CD8-positive, alpha-beta memory T cell (primary cell): ENCODE data around the gene KRT82. TPM values are rescaled to one million over a fixed set of nuclear protein-coding genes. Genes with fewer than 3 reads are reported as not detected.

Source experiments
- CTCF ChIA-PET: fragments of 350-600 bp; sonication (Branson Sonifier 250); formaldehyde crosslinking; loops from one replicate; lab custom pipeline; 2021; ENCODE audit warnings: antibody characterized with exemption; lab: Charles Lee
- POLR2A ChIA-PET: fragments of 350-600 bp; sonication (Branson Sonifier 250); formaldehyde crosslinking; loops from one replicate; lab custom pipeline; 2021; ENCODE audit warnings: antibody characterized with exemption; lab: Charles Lee
- DNase-seq, 5 donors: peaks; one replicate each; pipeline versions ENCODE4 v3.0.0 to v3.0.0-alpha.2; 2020 to 2022; ENCODE audit warnings: mixed read lengths in 1 of 5
- H3K27ac ChIP-seq: one replicate; pipeline ENCODE4 v1.7.0; 2013; ENCODE audit warnings: low read depth, mild to moderate bottlenecking, low read length, moderate library complexity
- H3K27me3 ChIP-seq: 2 replicates; pipeline ENCODE4 v1.7.0; 2013; ENCODE audit warnings: low read length, mild to moderate bottlenecking; ENCODE audit not compliant: insufficient read depth, poor library complexity, severe bottlenecking
- H3K36me3 ChIP-seq: 2 replicates; pipeline ENCODE4 v1.7.0; 2013; ENCODE audit warnings: mild to moderate bottlenecking, low read length, moderate library complexity; ENCODE audit not compliant: insufficient read depth
- H3K4me1 ChIP-seq: 2 replicates; pipeline ENCODE4 v1.7.0; 2013; ENCODE audit warnings: mild to moderate bottlenecking, low read length, moderate library complexity; ENCODE audit not compliant: insufficient read depth
- H3K4me3 ChIP-seq: 2 replicates; pipeline ENCODE4 v1.7.0; 2013; ENCODE audit warnings: mild to moderate bottlenecking, low read length
- H3K9me3 ChIP-seq: 2 replicates; pipeline ENCODE4 v1.7.0; 2013; ENCODE audit warnings: mild to moderate bottlenecking, low read length
- H3K27ac Mint-ChIP-seq, 8 donors: one replicate each; pipeline ENCODE4 v1.8.0; 2020 to 2021; ENCODE audit warnings: mixed read lengths in 8 of 8, mild to moderate bottlenecking in 6 of 8, inconsistent platforms in 3 of 8, moderate library complexity in 3 of 8
- H3K27me3 Mint-ChIP-seq, 2 donors: one replicate each; pipeline ENCODE4 v1.8.0; 2020 to 2021; ENCODE audit warnings: mixed read lengths in 2 of 2, mild to moderate bottlenecking in 1 of 2, moderate library complexity in 1 of 2
- H3K36me3 Mint-ChIP-seq, 3 donors: one replicate each; pipeline ENCODE4 v1.8.0; 2020 to 2021; ENCODE audit warnings: mixed read lengths in 3 of 3, inconsistent platforms in 1 of 3, mild to moderate bottlenecking in 1 of 3
- H3K4me1 Mint-ChIP-seq, 3 donors: one replicate each; pipeline ENCODE4 v1.8.0; 2020 to 2021; ENCODE audit warnings: mixed read lengths in 3 of 3, inconsistent platforms in 1 of 3, mild to moderate bottlenecking in 1 of 3
- H3K4me3 Mint-ChIP-seq, 7 donors: one replicate each; pipeline ENCODE4 v1.8.0; 2020 to 2021; ENCODE audit warnings: mixed read lengths in 7 of 7, mild to moderate bottlenecking in 6 of 7, moderate library complexity in 4 of 7, inconsistent platforms in 2 of 7
- H3K9me3 Mint-ChIP-seq, 5 donors: one replicate each; pipeline ENCODE4 v1.8.0; 2020 to 2022; ENCODE audit warnings: mixed read lengths in 5 of 5, mild to moderate bottlenecking in 3 of 5, moderate library complexity in 2 of 5, inconsistent platforms in 1 of 5
- polyA plus RNA-seq: library from polyadenylated mRNA; unstranded; fragments of 300-500 nt; fragmentation: Illumina TruSeq; gene quantifications from one replicate; pipeline ENCODE4 v1.2.3, GENCODE V29; 2021
- total RNA-seq, 2 experiments: library from RNA; stranded (reverse); gene quantifications; one replicate each; pipeline ENCODE4 v1.2.3, GENCODE V29; 2021

The KRT82 gene
- total and polyA plus RNA-seq, 3 experiments from 2014 or later = not detected

DNA sequence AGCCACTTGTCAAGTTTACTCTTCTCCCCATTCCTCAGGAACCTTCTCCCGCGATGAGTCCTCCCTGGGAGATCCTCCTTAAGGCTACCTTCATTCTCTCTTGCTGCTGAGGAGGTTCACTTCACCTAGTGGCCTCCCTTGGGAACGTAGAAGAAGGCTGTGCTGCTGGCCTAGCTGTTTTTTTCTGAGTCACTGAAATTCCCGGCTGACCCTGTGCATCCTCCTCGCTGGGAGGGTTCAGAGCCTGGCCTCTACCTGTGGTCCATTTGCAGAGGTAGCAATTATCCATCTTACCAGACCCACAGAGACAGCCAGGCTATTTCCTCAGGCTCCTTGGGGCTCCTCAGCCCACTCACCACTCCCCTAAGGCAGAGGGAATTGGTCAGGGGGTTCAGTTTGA is 4.6 kb downstream of the KRT82 start:
- Histone ChIP-seq H3K27ac (no peak overlapping the region), H3K4me3 (no peak overlapping the region), H3K4me1 (no peaks in the 10 kb centered on the region), H3K27me3 (no peaks in the 10 kb centered on the region), H3K9me3 (no peaks in the 10 kb centered on the region), H3K36me3 (no peaks in the 10 kb centered on the region)
- no peaks in the 10 kb centered on the region for H3K9me3 Mint-ChIP-seq
- no peaks in the 10 kb centered on the region for H3K4me1 Mint-ChIP-seq
- H3K36me3 Mint-ChIP-seq = no peaks in the 10 kb centered on the region
- CTCF ChIA-PET = no interaction called here
- peaks cover 1 to 23% of the 10 kb centered on the region in 2 donors for H3K27me3 Mint-ChIP-seq
- DNase-seq = no peak
- H3K27ac Mint-ChIP-seq = no peak overlapping the region
- POLR2A ChIA-PET = interaction anchor here (0.5 kb wide), 1 partner anchor 239 kb away, joined by 4 read pairs; no protein-coding TSS in a partner anchor
- no peak overlapping the region for H3K4me3 Mint-ChIP-seq

GRCh38 chr12:52400906-52401305 is 5.2 kb downstream of the KRT82 start:
- no peaks in the 10 kb centered on the region for H3K36me3 ChIP-seq
- ChIA-PET POLR2A (no interaction called here), CTCF (interaction anchor here (1.0 kb wide), 1 partner anchor 13 kb away, joined by 3 read pairs; no protein-coding TSS in a partner anchor)
- Mint-ChIP-seq H3K4me3 (no peak overlapping the region), H3K4me1 (no peaks in the 10 kb centered on the region), H3K27ac (no peak overlapping the region), H3K36me3 (no peaks in the 10 kb centered on the region), H3K9me3 (no peaks in the 10 kb centered on the region), H3K27me3 (peaks cover 1 to 19% of the 10 kb centered on the region in 2 donors)
- no peaks in the 10 kb centered on the region for H3K9me3 ChIP-seq
- H3K27ac ChIP-seq = no peak overlapping the region
- H3K4me3 ChIP-seq = no peak overlapping the region
- DNase-seq = no peak
- H3K27me3 ChIP-seq = no peaks in the 10 kb centered on the region
- H3K4me1 ChIP-seq = no peaks in the 10 kb centered on the region

GRCh38 chr12:52399756-52400155 is 6.4 kb downstream of the KRT82 start:
- peaks cover 1 to 13% of the 10 kb centered on the region in 2 donors for H3K27me3 Mint-ChIP-seq
- Histone ChIP-seq H3K36me3 (no peaks in the 10 kb centered on the region), H3K9me3 (no peaks in the 10 kb centered on the region), H3K4me3 (no peak overlapping the region), H3K27ac (no peak overlapping the region), H3K4me1 (no peaks in the 10 kb centered on the region), H3K27me3 (no peaks in the 10 kb centered on the region)
- no peak overlapping the region for H3K27ac Mint-ChIP-seq
- H3K4me1 Mint-ChIP-seq = no peaks in the 10 kb centered on the region
- no peak overlapping the region for H3K4me3 Mint-ChIP-seq
- no peak for DNase-seq
- H3K9me3 Mint-ChIP-seq = no peaks in the 10 kb centered on the region
- CTCF ChIA-PET = interaction anchor here (1.0 kb wide), 1 partner anchor 14 kb away, joined by 3 read pairs; no protein-coding TSS in a partner anchor
- no peaks in the 10 kb centered on the region for H3K36me3 Mint-ChIP-seq
- POLR2A ChIA-PET = no interaction called here

- ChIA-PET CTCF (interaction anchor here (1.0 kb wide), 1 partner anchor 17 kb away, joined by 3 read pairs; no protein-coding TSS in a partner anchor), POLR2A (no interaction called here)
- no peaks in the 10 kb centered on the region for H3K36me3 ChIP-seq
- Mint-ChIP-seq H3K36me3 (no peaks in the 10 kb centered on the region), H3K27ac (no peak overlapping the region), H3K4me3 (no peak overlapping the region), H3K4me1 (no peaks in the 10 kb centered on the region), H3K9me3 (no peaks in the 10 kb centered on the region), H3K27me3 (peaks cover 1 to 14% of the 10 kb centered on the region in 2 donors)
- no peaks in the 10 kb centered on the region for H3K27me3 ChIP-seq
- no peaks in the 10 kb centered on the region for H3K4me1 ChIP-seq
- no peak overlapping the region for H3K4me3 ChIP-seq
- H3K27ac ChIP-seq = no peak overlapping the region
- no peak for DNase-seq
- H3K9me3 ChIP-seq = no peaks in the 10 kb centered on the region
Measured at GRCh38 chr12:52398176-52398575, 8.0 kb downstream of the KRT82 start.

DNA sequence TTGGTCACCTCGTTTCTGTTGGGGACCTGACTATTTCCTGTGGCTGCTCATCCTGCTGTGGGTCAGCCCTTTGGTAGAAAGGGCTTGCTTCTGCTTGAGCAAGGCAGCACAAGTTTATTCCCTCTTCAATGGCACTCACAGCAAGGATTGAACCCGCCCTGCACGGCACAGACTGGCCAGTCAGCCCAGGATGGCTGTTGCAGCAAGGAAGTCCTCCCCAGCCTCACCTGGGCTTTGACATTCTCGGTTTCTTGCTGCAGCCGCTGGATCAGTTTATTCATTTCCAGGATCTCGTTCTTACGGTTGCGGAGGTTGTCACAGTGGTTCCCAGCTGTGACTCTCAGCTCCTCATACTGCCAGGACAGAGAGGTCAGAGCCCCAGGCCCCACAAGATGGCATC is 9.5 kb downstream of the KRT82 start:
- CTCF ChIA-PET = no interaction called here
- Histone ChIP-seq H3K4me3 (no peak overlapping the region), H3K27ac (no peak overlapping the region), H3K27me3 (no peaks in the 10 kb centered on the region), H3K36me3 (no peaks in the 10 kb centered on the region), H3K9me3 (no peaks in the 10 kb centered on the region), H3K4me1 (no peaks in the 10 kb centered on the region)
- no peaks in the 10 kb centered on the region for H3K36me3 Mint-ChIP-seq
- no peak overlapping the region for H3K4me3 Mint-ChIP-seq
- no peak for DNase-seq
- H3K27ac Mint-ChIP-seq = no peak overlapping the region
- H3K27me3 Mint-ChIP-seq = peaks cover 0 to 10% of the 10 kb centered on the region in 2 donors
- POLR2A ChIA-PET = no interaction called here
- H3K9me3 Mint-ChIP-seq = no peaks in the 10 kb centered on the region
- H3K4me1 Mint-ChIP-seq = no peaks in the 10 kb centered on the region

DNA sequence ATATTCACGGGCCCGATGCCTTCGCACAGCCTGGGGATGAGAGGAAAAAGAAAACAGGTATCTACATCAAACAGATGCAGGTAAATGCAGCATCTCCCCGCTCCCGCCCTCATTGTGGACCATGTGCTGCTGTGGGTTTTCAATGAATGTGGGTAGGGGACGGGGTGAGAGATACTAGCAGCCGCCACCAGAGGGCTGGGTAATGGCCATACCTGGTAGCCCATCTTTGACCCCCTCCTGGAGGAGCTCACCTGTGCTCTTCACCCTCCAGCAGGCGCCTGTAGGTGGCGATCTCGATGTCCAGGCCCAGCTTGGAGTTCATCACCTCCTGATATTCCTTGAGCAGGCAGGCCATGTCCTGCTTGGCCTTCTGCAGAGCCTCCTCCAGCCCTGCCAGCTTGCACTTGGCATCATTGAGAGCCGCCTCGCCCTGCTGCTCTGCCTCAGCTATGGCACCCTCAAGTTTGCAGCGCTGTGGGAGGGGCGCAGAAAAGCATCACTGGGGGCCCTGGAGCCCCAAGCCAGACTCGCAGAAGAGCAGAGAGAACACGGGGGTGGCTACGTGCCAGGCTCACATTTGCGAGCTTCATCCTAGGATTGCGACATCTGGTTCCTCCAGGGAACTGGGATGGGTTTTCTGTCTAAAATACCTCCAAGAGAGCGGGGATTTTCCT is 10.2 kb downstream of the KRT82 start:
- Mint-ChIP-seq H3K9me3 (no peaks in the 10 kb centered on the region), H3K4me3 (no peak overlapping the region), H3K36me3 (no peaks in the 10 kb centered on the region), H3K4me1 (no peaks in the 10 kb centered on the region), H3K27me3 (peaks cover 0 to 6% of the 10 kb centered on the region in 2 donors), H3K27ac (no peak overlapping the region)
- Histone ChIP-seq H3K4me1 (no peaks in the 10 kb centered on the region), H3K27me3 (no peaks in the 10 kb centered on the region), H3K4me3 (no peak overlapping the region), H3K27ac (no peak overlapping the region), H3K9me3 (no peaks in the 10 kb centered on the region), H3K36me3 (no peaks in the 10 kb centered on the region)
- ChIA-PET POLR2A (no interaction called here), CTCF (no interaction called here)
- no peak for DNase-seq

DNA sequence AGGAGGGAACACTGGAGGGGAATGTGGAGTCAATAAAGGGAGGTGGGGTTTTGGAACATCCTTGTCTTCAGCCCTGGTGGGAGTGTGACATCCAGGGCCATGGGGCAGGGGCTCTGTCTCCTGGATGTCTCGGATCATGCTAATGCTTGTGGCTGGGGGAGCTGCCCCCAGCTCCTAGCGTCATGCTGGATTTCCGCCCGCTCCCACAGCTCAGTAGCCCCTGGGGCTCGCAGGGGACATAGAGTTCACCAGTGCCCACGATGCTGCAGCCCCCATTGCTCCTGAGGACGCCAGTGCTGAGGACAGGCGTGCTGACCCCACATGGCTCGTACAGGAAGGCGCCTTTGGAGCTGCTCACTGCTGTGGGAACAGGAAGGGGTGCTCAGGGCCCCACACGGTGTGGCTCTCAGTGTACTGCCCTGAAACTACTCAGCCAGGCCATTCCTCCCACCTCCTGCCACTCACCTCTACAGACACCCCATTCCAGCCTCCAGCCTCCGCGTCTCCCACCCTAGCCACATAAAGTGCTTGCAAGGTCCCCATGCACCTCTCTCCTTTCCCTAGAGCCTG is 11.2 kb downstream of the KRT82 start:
- no peaks in the 10 kb centered on the region for H3K36me3 ChIP-seq
- Mint-ChIP-seq H3K4me3 (no peak overlapping the region), H3K27me3 (peaks cover 4 to 6% of the 10 kb centered on the region in 2 donors), H3K27ac (no peak overlapping the region), H3K4me1 (no peaks in the 10 kb centered on the region), H3K9me3 (no peaks in the 10 kb centered on the region), H3K36me3 (no peaks in the 10 kb centered on the region)
- ChIA-PET POLR2A (no interaction called here), CTCF (no interaction called here)
- DNase-seq = no peak
- no peaks in the 10 kb centered on the region for H3K27me3 ChIP-seq
- no peak overlapping the region for H3K4me3 ChIP-seq
- H3K27ac ChIP-seq = no peak overlapping the region
- no peaks in the 10 kb centered on the region for H3K9me3 ChIP-seq
- no peaks in the 10 kb centered on the region for H3K4me1 ChIP-seq

DNA sequence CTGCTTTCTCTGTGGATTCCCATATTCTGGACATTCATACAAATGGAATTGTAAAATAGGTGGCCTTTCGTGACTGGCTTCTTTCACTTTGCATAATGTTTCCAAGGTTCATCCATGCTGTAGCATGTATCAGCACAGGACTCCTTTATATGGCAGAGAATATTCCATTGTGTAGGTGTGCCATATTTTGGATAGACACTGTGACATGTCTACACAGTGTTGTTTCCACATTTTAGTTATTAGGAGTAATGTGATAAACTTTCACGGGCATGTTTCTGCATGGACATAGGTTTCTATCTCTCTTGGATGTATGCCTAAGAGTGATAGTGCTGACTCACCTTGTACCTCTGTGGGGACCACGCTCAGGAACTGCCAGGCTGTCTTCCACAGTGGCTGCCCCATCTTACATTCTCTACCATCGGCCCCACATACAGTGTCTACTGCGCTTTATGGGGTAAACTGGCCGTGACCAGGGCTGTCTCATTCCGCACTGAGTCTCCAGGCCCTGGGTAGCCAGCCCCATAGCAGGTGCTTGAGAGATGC is 13.6 kb downstream of the KRT82 start:
- no peaks in the 10 kb centered on the region for H3K9me3 Mint-ChIP-seq
- Histone ChIP-seq H3K4me3 (no peak overlapping the region), H3K27ac (no peak overlapping the region), H3K27me3 (no peaks in the 10 kb centered on the region), H3K9me3 (no peaks in the 10 kb centered on the region), H3K4me1 (no peaks in the 10 kb centered on the region), H3K36me3 (no peaks in the 10 kb centered on the region)
- H3K36me3 Mint-ChIP-seq = no peaks in the 10 kb centered on the region
- POLR2A ChIA-PET = no interaction called here
- CTCF ChIA-PET = no interaction called here
- H3K4me3 Mint-ChIP-seq = no peak overlapping the region
- H3K27me3 Mint-ChIP-seq = peaks cover 4 to 8% of the 10 kb centered on the region in 2 donors
- H3K4me1 Mint-ChIP-seq = no peaks in the 10 kb centered on the region
- DNase-seq = no peak
- no peak overlapping the region for H3K27ac Mint-ChIP-seq
